Thyroid gland (tissue), 4 donors: ENCODE data around the gene C4orf50.

Experiments used
- POLR2A ChIP-seq, 2 donors: fragments of 450-650 bp; IDR thresholded peaks; one replicate each; pipeline ENCODE4 v1.6.1; 2017; ENCODE audit warnings: antibody characterized with exemption in 2 of 2, mild to moderate bottlenecking in 2 of 2, moderate library complexity in 1 of 2
- TF ChIP-seq, protein P1 (sequence below), 6 experiments: fragments of 200-600 bp in 3 of 6; fragments of 450-650 bp in 3 of 6; sonication (generic) in 3 of 6; IDR thresholded peaks; one replicate each; pipeline ENCODE4 v1.5.1; 2016 to 2019; ENCODE audit warnings: antibody characterized with exemption in 6 of 6, mild to moderate bottlenecking in 2 of 6, inconsistent platforms in 1 of 6, moderate library complexity in 1 of 6

DNA sequence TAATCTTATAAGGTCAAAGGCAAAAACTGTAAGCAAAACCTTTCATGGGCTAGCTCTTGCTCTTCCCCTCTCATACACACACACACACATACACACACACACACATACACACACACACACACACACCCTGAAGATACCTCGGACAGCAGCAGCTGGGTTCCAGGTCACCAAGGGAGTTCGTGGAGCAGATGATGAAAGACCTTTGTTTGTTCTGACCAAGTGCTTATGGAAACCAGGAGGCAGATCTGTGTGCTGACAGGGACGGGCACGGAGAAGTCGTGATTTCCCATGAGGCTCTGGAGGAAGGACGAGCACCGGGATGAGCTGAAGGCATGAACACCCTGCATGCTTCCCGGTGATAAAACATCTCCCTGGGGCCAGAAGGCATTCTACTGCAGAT lies 90.0 kb downstream of the C4orf50 start:
- TF ChIP-seq, protein P1, sequence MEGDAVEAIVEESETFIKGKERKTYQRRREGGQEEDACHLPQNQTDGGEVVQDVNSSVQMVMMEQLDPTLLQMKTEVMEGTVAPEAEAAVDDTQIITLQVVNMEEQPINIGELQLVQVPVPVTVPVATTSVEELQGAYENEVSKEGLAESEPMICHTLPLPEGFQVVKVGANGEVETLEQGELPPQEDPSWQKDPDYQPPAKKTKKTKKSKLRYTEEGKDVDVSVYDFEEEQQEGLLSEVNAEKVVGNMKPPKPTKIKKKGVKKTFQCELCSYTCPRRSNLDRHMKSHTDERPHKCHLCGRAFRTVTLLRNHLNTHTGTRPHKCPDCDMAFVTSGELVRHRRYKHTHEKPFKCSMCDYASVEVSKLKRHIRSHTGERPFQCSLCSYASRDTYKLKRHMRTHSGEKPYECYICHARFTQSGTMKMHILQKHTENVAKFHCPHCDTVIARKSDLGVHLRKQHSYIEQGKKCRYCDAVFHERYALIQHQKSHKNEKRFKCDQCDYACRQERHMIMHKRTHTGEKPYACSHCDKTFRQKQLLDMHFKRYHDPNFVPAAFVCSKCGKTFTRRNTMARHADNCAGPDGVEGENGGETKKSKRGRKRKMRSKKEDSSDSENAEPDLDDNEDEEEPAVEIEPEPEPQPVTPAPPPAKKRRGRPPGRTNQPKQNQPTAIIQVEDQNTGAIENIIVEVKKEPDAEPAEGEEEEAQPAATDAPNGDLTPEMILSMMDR (IDR thresholded peaks at IDR 0.05), result no peak
- no peak for TF ChIP-seq POLR2A (IDR thresholded peaks at IDR 0.05)
